Measurements from ENCODE around the gene PRXL2C.
A peak's percentile ranks its signal among the peaks of the same experiment; 100 is the strongest.
"Not testable (repeated sequence)": the region's sequence is repeated elsewhere in the genome, so short reads cannot be mapped to it uniquely, and the experiment has no call there.

PRXL2C gene

DNA sequence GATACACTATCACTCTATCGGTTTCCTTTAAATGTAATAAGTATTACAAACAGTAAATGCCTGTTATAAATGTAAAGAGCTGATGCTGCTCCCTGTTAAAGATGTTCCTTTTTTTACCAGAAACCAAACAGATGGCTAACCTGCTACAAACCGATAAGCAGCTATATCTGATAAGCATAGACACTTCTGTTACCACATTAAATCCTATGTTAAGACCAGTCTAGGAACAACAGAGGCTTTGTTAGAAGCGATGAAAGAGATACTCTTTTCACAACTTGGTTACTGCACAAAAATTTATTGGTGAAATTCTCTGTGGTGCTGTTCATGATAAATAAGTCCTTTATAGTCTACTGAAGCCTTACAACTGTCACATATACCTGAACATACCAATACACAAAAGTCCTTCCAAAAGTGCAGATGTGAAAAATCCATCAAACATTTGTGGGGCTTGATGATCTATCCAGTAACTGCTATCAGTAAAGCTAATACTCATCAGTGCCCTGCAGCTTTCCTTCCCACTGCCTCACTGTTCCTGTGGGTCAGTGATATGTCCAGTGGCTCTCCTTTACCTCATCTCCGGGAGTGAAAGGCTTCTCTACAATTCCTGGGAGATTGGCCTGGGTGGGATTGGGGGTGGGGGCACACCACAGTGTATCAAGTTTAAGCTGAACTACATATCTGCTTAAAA is 25.8 kb upstream of the PRXL2C start:
- DNase-seq (ENCODE audit: low spot score): no peak
- TF ChIP-seq CTCF (IDR thresholded peaks at IDR 0.05; ENCODE audit: extremely low read depth, insufficient read depth, missing control alignments): no peak
- in situ Hi-C loops (cut with MboI; ENCODE audit: low pct_unique_long_range_greater_than_20kb, low sequenced_read_pairs, unreplicated experiment): no loop called here

DNA sequence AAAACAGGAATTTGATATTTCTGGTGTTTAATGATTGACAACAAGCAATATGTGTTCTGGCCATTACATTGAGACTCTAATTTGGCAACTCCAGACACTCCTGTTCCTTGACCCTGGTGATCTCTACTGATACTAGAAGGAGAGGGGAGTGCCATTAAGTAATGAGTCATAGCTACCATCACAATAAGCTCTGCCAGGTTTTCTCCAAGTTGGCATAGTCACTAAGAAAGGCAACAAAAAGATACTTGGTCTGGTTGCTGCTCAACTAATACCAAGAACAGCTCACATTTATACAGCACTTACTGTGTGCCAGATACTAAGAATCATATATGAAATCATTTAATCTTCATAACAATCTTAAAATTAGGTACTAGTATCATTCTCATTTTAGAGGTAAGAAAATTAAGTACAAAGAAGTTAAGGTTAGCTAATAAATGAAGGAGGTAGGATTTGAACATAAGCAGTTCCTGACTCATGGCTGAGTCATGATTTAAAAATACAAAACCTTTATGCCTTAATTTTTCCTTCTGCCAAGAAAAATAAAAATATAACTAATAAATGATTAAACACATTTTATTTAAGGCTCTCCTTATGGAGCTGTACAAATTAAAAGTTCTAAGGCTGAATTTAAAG is 19.9 kb upstream of the PRXL2C start:
- in situ Hi-C loops (cut with MboI; ENCODE audit: low pct_unique_long_range_greater_than_20kb, low sequenced_read_pairs, unreplicated experiment): no loop called here
- TF ChIP-seq CTCF (IDR thresholded peaks at IDR 0.05; ENCODE audit: extremely low read depth, insufficient read depth, missing control alignments): no peak
- no peak for DNase-seq (ENCODE audit: low spot score)

GRCh38 chr9:96673786-96674185 is 18.7 kb upstream of the PRXL2C start:
- in situ Hi-C loops (cut with MboI; ENCODE audit: low pct_unique_long_range_greater_than_20kb, low sequenced_read_pairs, unreplicated experiment): not testable (repeated sequence)

GRCh38 chr9:96668868-96669534 is 13.9 kb upstream of the PRXL2C start:
- in situ Hi-C loops (cut with MboI; ENCODE audit: low pct_unique_long_range_greater_than_20kb, low sequenced_read_pairs, unreplicated experiment): no loop called here

More at GRCh38 chr9:96673786-96674185, 18.7 kb upstream of the PRXL2C start:
- DNase-seq (ENCODE audit: low spot score): not testable (repeated sequence)

DNA sequence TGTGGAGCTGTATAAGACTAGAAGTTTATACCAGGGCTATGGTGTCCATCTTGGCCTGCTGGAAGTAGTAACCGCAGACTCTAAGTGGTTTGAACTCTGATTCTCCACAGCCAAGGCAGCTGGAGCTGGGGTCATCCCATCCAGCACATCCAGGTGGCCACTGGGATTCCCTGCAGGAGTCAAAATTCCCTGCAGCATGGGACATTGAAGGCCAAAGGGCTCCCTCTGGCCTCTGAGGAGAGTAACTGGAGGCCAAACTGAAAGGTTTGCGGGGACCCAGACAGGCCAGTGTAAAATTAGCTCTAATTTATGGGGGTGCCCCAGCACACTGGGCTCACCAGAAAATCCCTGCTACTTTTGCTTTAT is 12.2 kb upstream of the PRXL2C start:
- in situ Hi-C loops (cut with MboI; ENCODE audit: low pct_unique_long_range_greater_than_20kb, low sequenced_read_pairs, unreplicated experiment): no loop called here
- DNase-seq (ENCODE audit: low spot score): no peak
- TF ChIP-seq CTCF (IDR thresholded peaks at IDR 0.05; ENCODE audit: extremely low read depth, insufficient read depth, missing control alignments): no peak

More at GRCh38 chr9:96668868-96669534, 13.9 kb upstream of the PRXL2C start:
- TF ChIP-seq CTCF (IDR thresholded peaks at IDR 0.05; ENCODE audit: extremely low read depth, insufficient read depth, missing control alignments): no peak
- DNase-seq (ENCODE audit: low spot score): no peak

GRCh38 chr9:96666653-96667362 is 11.7 kb upstream of the PRXL2C start:
- TF ChIP-seq CTCF (IDR thresholded peaks at IDR 0.05; ENCODE audit: extremely low read depth, insufficient read depth, missing control alignments): peak; percentile 51
- DNase-seq (ENCODE audit: low spot score): peak; percentile 79
- in situ Hi-C loops (cut with MboI; ENCODE audit: low pct_unique_long_range_greater_than_20kb, low sequenced_read_pairs, unreplicated experiment): not testable (repeated sequence)
